HepG2 (cell line): ENCODE data around the gene NMRAL1. TPM values are rescaled to one million over a fixed set of nuclear protein-coding genes. Genes with fewer than 3 reads are reported as not detected.

Experiments used
- EP300 ChIP-seq, 3 experiments: sonication (generic) in 1 of 3; formaldehyde crosslinking in 1 of 3; IDR thresholded peaks; 2 replicates each; pipeline versions ENCODE4 v1.5.1 to v1.6.1; 2011 to 2020; ENCODE audit warnings: low read depth in 2 of 3, low read length in 2 of 3, borderline replicate concordance in 1 of 3, improper control_type of control experiment in 1 of 3, mild to moderate bottlenecking in 1 of 3, missing genetic modification reagents in 1 of 3, moderate library complexity in 1 of 3
- FOXK2 ChIP-seq: fragments of 450-650 bp; IDR thresholded peaks from 2 replicates; pipeline ENCODE4 v1.6.1; 2016
- NR0B2 ChIP-seq: sonication (generic); formaldehyde crosslinking; IDR thresholded peaks from 2 replicates; pipeline ENCODE4 v1.4.0; 2020; ENCODE audit warnings: mild to moderate bottlenecking, missing genetic modification reagents
- SNAPC5 ChIP-seq: sonication (generic); formaldehyde crosslinking; IDR thresholded peaks from 2 replicates; pipeline ENCODE4 v1.8.1; 2023; ENCODE audit warnings: mild to moderate bottlenecking, missing genetic modification reagents, borderline replicate concordance
- TFDP1 ChIP-seq: IDR thresholded peaks from 2 replicates; pipeline ENCODE4 v1.6.1; 2016; ENCODE audit warnings: missing compliant biosample characterization, missing genetic modification reagents, borderline replicate concordance
- ZBTB1 ChIP-seq: sonication (generic); formaldehyde crosslinking; IDR thresholded peaks from 2 replicates; pipeline ENCODE4 v1.4.0; 2020; ENCODE audit warnings: missing genetic modification reagents, borderline replicate concordance
- ZFAT ChIP-seq: sonication (generic); formaldehyde crosslinking; conservative IDR thresholded peaks from 2 replicates; pipeline ENCODE4 v1.8.1; 2023; ENCODE audit warnings: missing genetic modification reagents, inconsistent platforms
- ZFP37 ChIP-seq: sonication (generic); formaldehyde crosslinking; IDR thresholded peaks from 2 replicates; pipeline ENCODE4 v1.4.0; 2020; ENCODE audit warnings: missing genetic modification reagents, borderline replicate concordance
- ZNF557 ChIP-seq: sonication (generic); formaldehyde crosslinking; IDR thresholded peaks from 2 replicates; pipeline ENCODE4 v1.4.0; 2020; ENCODE audit warnings: missing genetic modification reagents
- polyA plus RNA-seq, 8 experiments: library from polyadenylated mRNA; depleted of rRNA in 3 of 8; stranded (reverse) in 7 of 8; unstranded in 1 of 8; fragments of >200 nt; fragmentation: Illumina TruSeq in 4 of 8; extraction: Trizol in 4 of 8; gene quantifications; 2 replicates each; pipeline versions ENCODE4 v1.2.1 to v1.2.3, GENCODE V29; 2011 to 2016; ENCODE audit warnings: low read depth in 4 of 8, missing spikeins in 1 of 8, mixed read lengths in 1 of 8; ENCODE audit not compliant: insufficient read depth in 1 of 8
- total RNA-seq, 5 experiments: library from RNA; depleted of rRNA; stranded (reverse); fragments of >200 nt; fragmentation: Illumina TruSeq; extraction: Trizol; gene quantifications; 2 replicates each; pipeline ENCODE4 v1.2.3, GENCODE V29; 2016; ENCODE audit warnings: low read depth in 1 of 5
- TF ChIP-seq, protein P1 (sequence below): sonication (generic); formaldehyde crosslinking; IDR thresholded peaks from 2 replicates; pipeline ENCODE4 v1.5.0; 2020; ENCODE audit warnings: mild to moderate bottlenecking, missing genetic modification reagents, moderate library complexity
- TF ChIP-seq, protein P2 (sequence below): sonication (generic); formaldehyde crosslinking; IDR thresholded peaks from one replicate; pipeline ENCODE4 v1.5.1; 2020; ENCODE audit warnings: mild to moderate bottlenecking, missing genetic modification reagents; ENCODE audit errors: not compliant biosample characterization

Gene NMRAL1
- total and polyA plus RNA-seq, 2 of the 13 experiments (the other 11 are each of a cell fraction or from before 2014, with no cell fraction given) = 30.8 to 33.1 TPM

GRCh38 chr16:4425378-4426020 lies 48.9 kb downstream of the NMRAL1 start, which contains the start of gene DNAJA3 (continued):
- TF ChIP-seq, protein P1, sequence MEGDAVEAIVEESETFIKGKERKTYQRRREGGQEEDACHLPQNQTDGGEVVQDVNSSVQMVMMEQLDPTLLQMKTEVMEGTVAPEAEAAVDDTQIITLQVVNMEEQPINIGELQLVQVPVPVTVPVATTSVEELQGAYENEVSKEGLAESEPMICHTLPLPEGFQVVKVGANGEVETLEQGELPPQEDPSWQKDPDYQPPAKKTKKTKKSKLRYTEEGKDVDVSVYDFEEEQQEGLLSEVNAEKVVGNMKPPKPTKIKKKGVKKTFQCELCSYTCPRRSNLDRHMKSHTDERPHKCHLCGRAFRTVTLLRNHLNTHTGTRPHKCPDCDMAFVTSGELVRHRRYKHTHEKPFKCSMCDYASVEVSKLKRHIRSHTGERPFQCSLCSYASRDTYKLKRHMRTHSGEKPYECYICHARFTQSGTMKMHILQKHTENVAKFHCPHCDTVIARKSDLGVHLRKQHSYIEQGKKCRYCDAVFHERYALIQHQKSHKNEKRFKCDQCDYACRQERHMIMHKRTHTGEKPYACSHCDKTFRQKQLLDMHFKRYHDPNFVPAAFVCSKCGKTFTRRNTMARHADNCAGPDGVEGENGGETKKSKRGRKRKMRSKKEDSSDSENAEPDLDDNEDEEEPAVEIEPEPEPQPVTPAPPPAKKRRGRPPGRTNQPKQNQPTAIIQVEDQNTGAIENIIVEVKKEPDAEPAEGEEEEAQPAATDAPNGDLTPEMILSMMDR (CRISPR knock-in tag) = no peak
- TF ChIP-seq TFDP1 (peak; percentile 66), ZNF557 (CRISPR knock-in tag) (no peak), SNAPC5 (CRISPR knock-in tag) (no peak), ZFAT (CRISPR knock-in tag) (no peak), ZBTB1 (CRISPR knock-in tag) (0 out of 2 replicates have a peak, but pooled peaks have one; percentile 9), ZFP37 (CRISPR knock-in tag) (no peak), EP300 (IDR thresholded peaks at IDR 0.05; ENCODE audit: low read depth in 2 of 2, low read length in 2 of 2) (no peak), EP300 (CRISPR knock-in tag; IDR thresholded peaks at IDR 0.05; ENCODE audit: borderline replicate concordance) (peak; percentile 12; the same call in 1 of the 2 replicates), FOXK2 (no peak), NR0B2 (CRISPR knock-in tag) (peak; percentile 77)
- TF ChIP-seq, protein P2, sequence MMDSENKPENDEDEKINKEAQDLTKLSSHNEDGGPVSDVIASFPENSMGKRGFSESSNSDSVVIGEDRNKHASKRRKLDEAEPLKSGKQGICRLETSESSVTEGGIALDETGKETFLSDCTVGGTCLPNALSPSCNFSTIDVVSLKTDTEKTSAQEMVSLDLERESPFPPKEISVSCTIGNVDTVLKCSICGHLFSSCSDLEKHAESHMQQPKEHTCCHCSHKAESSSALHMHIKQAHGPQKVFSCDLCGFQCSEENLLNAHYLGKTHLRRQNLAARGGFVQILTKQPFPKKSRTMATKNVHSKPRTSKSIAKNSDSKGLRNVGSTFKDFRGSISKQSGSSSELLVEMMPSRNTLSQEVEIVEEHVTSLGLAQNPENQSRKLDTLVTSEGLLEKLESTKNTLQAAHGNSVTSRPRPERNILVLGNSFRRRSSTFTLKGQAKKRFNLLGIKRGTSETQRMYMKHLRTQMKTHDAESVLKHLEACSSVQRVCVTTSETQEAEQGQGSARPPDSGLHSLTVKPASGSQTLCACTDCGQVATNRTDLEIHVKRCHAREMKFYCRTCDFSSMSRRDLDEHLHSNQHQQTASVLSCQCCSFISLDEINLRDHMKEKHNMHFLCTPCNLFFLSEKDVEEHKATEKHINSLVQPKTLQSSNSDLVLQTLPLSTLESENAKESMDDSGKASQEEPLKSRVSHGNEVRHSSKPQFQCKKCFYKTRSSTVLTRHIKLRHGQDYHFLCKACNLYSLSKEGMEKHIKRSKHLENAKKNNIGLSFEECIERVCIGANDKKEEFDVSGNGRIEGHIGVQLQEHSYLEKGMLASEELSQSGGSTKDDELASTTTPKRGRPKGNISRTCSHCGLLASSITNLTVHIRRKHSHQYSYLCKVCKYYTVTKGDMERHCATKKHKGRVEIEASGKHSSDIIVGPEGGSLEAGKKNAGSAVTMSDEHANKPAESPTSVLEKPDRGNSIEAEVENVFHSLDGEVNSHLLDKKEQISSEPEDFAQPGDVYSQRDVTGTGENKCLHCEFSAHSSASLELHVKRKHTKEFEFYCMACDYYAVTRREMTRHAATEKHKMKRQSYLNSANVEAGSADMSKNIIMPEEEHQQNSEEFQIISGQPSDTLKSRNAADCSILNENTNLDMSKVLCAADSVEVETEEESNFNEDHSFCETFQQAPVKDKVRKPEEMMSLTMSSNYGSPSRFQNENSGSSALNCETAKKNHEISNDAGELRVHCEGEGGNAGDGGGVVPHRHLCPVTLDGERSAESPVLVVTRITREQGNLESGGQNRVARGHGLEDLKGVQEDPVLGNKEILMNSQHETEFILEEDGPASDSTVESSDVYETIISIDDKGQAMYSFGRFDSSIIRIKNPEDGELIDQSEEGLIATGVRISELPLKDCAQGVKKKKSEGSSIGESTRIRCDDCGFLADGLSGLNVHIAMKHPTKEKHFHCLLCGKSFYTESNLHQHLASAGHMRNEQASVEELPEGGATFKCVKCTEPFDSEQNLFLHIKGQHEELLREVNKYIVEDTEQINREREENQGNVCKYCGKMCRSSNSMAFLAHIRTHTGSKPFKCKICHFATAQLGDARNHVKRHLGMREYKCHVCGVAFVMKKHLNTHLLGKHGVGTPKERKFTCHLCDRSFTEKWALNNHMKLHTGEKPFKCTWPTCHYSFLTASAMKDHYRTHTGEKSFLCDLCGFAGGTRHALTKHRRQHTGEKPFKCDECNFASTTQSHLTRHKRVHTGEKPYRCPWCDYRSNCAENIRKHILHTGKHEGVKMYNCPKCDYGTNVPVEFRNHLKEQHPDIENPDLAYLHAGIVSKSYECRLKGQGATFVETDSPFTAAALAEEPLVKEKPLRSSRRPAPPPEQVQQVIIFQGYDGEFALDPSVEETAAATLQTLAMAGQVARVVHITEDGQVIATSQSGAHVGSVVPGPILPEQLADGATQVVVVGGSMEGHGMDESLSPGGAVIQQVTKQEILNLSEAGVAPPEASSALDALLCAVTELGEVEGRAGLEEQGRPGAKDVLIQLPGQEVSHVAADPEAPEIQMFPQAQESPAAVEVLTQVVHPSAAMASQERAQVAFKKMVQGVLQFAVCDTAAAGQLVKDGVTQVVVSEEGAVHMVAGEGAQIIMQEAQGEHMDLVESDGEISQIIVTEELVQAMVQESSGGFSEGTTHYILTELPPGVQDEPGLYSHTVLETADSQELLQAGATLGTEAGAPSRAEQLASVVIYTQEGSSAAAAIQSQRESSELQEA (CRISPR knock-in tag) = peak; percentile 94
